NCI-H82 treated with DMSO at 0.1 percent for 48 hours (cell line): Measurements from ENCODE around the gene UBIAD1.

Source experiments
- DNase-seq: peaks from one replicate; lab custom pipeline; 2025; ENCODE audit not compliant: unreplicated experiment; lab: John Stamatoyannopoulos, UW

Gene UBIAD1

DNA sequence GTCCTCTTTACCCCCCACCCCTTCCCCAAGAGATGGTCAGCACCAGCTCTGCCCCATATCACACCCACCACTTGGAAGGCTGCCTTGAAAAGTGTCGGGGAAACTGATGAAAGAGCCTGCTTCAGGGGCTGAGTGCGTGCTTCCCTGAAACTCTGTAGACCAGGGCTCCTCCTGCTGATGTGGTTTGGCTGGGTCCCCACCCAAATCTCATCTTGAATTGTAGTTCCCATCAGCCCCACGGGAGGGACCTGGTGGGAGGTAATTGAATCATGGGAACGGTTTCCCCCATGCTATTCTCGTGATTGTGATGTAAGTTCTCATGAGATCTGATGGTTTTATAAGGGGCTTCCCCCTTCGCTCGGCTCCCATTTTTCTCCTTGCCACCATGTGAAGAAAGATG is 36.4 kb downstream of the UBIAD1 start:
- no peak for DNase-seq

DNA sequence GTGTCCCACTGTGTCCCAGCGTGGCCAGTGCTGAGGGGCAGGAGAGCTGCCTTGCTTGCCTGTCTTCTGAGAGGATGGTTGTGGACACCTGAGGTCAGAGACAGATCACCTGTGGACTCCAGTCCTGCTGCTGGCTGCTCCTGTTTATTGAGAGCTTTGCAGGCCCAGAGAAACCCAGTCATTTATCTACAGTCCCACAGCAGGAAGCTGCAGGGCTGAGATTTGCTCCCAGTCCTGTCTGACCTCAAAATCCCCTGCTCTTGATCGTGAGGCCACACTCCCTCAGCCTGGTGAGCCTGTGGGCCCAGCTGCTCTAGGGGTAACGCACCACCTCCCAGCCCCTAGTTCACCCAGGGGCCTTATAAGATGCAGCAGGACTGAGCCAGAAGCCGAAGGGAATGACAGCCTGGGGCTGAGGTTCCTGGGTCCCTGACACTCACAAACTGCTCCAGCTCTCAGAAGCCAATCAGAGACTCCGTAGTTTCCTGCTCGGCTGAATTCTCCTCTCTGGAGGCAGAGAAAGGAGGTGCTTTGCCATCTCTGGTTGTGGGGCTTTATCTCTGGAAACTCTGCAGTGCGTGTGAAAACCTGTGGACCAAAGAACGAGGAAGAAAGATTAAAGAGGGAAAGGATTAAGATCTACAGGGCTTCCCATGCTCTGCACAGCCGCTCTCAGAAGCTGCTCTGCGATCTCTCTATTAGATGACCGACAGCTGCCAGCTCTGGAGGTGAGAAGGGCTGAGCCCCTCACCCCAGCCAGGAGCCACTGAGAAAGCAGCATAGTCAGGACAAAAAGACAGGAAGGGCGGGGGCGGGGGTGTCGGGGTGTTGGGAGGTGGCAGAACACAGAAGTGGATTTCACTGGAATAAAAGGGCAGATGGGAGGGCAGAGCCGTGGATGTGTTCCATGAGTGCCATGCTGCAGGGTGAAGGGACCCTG is 39.1 kb downstream of the UBIAD1 start:
- DNase-seq, result peak; percentile 84

DNA sequence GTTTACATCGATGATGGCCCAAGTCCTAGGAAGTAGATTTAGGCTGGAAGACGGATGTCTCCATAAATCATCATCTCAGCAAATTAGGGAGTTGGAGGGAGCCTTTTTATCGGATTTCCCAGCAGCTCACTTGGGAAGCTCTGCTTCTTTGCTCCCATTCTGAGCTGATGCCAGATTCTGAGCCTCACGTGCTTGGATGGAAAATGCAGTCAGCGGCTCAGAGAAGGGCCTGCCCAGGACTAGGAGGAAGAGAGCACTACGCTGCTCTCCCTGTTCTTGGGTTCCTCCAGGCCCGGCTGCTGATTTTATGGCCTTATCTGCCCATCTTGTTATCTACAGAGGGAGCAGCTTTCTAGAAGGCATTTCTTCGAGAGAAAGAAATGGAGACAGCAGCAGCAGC is 42.0 kb downstream of the UBIAD1 start:
- DNase-seq, result peak; percentile 51

DNA sequence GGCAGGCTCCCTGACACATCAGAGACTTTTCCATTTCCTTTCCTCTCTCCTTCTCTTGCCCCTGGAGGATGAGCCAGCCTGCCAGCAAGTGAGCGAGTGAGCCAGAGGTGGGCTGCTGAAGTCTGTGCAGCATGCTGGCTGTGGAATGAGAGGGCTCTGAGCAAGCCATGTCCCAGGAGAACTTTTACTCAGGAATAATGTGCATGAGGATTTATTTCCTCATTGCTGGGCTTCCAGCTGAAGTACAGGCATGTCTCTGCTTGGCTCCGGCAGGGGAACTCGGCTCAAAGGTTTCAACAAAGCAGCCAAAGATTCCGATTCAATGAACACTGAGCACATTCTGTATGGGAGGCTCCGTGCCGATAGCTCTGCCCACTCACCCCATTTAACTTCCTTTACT is 43.7 kb downstream of the UBIAD1 start:
- no peak for DNase-seq

DNA sequence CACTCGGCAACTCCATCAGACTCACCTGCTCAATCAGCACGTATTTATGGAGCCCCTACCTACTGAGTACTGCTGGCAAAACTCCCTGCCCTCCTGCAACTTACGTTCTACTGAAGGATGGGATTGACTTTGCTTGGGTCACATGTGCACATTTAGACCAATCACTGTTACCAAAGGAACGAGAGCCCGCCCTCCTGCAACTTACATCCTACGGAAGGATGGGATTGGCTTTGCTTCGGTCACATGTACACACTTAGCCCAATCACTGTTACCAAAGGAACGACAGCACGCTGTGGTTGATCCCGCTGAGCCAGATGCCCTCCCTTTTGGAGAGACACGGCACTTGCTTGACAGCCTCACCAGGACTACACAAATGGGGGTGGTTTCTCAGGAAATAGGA is 46.0 kb downstream of the UBIAD1 start:
- DNase-seq, result no peak

DNA sequence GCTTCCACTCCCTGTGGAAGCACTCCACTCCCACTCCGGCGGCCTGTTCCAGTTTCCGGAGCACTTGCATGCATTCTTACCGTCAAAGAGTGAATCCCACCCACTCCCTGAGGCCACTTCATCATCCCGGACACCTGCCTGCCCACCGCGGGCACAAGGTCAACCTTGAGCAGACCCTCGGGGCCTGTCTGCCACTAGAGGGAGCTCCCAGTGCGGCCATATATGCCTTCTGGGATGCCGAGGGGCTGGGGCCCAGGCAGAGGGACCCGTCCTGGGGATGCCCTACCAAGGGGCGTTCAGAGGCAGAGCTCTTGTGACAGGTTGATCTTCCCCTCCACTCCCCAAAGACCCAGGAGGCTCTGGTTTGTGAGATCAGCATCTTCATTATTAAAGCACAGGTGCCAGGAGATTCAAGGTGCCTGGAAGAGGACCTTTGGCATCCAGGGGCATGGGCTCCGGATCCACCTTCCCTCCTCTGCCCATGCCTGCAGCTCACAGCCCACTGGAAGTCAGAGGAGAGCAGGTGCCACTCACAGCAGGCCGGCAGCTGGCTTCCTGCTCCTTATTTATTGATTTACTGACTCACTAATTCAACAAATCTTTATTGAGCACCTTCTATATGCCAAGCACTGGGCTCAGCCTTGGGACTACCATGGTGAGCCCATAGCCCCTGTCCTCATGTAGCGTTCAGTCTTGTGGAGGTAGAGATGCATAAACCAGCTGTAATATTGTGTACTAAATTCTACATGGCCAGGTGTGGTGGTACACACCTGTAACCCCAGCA is 47.3 kb downstream of the UBIAD1 start:
- no peak for DNase-seq

DNA sequence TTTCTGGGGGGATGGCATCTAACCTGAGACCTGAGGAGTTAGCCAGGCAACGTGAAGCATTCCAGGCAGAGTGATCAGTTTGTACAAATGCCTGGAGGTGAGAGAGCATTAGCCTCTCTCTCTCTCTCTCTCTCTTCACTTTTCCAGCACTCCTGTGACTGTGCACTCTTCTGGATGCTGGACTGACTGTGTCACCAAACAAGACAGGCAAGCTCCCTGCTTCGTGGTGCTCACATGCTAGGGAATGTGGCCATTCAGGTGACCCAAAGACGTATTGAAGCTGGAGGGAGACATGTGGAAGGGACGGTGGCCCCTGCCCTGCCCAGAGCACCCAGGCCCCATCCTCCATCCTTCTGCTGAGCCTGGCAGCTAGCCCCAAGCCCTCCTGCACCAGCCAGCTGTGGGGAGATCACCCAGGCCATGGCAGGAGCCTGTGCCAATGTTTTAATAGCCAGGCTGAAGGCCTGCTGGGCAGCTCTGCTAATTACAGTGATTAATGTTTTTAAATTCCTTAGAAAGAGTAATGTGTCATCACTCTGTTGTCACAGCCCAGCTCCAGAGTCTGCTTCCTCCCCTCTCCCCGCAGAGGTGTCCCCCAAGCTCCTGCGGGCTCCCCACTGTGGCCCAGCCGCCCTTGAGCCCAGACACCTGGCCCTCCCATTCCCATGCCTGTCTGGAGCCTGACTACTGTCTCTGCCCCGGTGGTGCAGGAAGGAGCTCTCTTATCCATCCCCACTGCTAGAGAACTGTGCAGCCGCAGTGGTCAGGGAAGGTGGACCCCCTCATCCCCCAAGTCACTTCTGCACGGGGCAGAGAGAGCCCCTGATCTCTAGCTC is 48.9 kb downstream of the UBIAD1 start:
- DNase-seq, result no peak

DNA sequence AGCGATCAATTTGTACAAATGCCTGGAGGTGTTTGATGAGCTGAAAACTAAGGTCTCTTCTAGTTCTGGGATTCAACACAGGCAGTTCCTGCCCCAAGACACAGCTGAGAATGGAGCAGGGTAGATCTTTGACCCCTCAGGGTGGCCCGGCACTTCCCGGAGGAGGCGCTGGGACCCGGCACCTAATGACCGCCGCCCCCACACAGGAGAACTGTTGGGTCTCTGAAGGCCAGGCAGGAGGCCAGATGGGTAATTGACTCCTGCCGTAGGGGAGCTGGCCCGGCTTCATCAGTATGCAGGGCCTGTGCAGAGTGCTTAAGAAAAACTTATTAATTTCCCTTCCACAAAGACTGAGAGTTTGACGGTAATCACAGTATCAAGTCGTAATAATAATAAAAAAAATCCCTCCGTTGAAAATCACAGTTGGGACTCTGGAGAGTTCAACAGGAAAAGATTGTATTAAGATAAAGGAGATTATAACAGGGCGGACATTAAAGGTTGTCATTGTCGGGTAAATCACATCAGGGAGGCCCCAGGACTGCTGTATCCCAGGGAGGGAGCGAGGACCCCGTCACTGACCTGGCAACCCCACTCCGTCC is 51.7 kb downstream of the UBIAD1 start:
- no peak for DNase-seq

DNA sequence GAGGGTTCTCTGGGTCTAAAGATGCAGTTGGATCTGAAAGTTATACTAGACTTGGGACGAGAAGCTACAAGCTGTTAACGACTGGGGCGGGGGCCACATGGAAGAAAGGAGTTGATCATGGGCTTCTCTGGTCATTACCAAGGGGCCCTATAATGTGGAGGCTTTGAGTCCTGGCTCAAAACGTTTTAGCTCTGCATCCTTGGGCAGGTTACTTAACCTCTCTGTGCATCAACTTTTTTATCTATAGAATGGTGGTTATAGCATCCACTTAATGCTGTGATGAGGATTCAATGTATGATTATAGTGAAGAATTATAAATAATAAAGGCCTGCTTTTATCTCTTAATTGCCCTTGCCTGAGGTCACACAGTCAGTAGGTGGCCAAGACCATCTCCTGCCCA is 53.1 kb downstream of the UBIAD1 start:
- DNase-seq, result no peak

DNA sequence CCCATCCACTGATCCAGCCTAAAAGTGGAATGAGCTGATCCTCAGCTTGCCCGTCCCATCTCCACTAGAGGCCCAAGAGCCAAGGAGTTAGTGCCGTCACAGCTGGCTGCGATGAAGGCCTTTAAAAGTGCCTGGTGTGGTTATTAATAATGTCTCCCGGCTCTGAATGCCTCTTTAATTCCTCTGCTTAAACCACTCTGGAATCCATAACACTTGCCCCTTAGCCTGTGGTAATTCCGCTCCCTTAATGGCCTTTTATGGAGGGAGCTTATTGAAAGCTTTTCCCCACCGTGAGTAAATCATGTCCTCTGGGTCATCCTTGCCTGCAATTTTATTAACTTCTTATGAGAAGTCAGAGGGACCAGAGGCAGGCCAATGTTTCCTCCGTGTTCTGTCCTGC is 55.4 kb downstream of the UBIAD1 start:
- peak; percentile 70 for DNase-seq

DNA sequence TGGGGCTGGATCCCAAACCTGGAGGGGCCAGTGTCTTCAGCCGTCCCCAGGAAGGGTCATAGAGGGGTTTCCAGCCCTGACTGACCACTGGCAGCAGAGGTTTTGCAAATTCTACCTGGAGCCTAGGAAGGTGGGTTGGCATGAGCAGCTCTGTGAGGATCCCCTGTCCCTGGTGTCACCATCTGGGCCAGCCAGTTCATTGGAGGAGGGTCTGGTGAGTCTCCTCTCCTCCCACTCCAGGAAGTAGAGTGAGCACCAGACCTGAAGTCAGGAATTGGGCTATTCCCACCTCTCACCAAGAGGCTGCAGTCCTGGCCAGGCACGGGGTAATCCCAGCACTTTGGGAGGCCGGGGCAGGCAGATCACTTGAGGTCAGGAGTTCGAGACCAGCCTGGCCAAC is 57.4 kb downstream of the UBIAD1 start:
- no peak for DNase-seq

DNA sequence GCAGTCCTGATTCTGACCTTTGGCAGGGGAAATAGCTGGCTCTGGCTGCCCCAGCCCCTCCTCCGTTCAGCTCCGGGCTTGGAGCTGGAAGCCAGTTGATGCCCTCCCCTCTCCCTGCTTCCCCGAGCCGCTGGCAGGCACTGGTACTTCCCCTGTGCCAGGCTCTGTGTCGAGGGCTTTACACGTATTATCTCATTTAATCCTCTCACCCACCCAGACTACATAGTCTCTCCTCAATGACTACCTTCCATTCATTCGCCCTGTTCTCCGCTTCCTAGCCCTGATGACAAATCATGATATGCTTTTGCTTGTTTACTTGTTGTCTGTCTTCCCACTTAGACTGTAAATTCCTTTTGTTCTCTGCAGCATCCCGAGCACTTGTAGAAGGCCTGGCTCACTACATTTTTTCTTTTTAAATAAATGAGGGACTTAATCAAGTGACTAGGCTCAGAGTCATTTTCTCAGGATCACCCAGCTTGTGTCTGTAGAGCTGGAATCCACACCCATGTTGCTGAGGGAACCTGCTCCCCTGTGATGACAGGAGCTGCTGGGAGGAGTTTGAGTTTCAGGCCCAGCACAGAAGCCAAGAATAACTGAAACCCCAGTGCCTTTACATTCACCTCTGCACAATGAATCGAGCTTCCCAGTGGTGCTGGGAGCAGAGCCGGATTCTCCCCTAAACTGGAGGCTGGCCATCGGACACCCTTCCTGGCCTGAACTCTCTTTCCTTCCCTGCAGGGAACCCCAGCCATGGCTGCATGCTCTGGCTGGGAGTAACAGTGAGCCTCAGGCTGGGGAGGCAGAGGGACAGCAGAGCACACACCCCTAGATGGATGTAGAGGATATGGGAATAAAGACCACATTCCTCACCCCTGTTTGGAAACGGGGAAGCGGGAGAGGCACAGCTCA is 58.3 kb downstream of the UBIAD1 start:
- DNase-seq, result no peak

DNA sequence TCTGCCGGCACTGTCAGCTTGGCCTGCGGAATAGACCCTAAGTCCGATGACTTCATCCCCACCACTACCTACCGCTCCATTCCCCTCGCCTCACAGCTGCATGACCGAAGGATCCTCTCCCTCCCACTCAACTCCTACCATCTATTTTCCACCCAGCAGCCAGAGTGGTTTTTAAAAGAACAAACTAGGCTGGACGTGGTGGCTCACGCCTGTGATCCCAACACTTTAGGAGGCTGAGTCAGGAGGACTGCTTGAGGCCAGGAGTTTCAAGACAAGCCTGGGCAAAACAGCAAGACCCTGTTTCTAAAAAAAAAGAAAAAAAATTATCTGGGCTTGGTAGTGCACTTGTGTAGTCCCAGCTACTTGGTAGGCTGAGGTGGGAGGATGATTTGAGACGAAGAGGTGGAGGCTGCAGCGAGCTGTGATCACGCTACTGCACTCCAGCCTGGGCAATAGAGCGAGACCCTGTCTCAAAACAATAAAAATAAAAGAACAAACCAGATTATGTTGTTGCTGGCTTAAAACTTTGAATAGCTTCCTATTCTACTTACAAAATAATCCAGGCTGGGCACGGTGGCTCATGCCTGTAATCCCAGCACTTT is 59.0 kb downstream of the UBIAD1 start:
- no peak for DNase-seq

DNA sequence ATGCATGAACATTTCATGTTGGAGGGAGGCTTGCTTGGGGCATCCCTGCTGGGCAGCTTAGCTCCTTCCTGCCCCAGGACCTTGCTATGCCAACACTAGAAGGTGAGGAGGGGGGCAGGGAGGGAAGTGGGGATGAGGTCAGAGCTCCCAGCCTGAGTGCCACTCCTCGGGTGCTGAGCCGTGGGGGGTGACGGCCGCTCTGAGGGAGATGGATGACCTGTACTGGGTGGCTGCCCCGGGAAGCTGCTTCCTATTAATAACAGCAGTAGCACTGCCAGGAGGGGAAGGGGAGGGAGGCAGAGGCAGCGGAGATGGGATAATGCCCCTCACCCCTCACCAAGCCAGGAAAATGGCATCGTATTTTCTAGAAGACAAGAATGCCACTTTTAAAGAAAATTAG is 60.6 kb downstream of the UBIAD1 start:
- no peak for DNase-seq

DNA sequence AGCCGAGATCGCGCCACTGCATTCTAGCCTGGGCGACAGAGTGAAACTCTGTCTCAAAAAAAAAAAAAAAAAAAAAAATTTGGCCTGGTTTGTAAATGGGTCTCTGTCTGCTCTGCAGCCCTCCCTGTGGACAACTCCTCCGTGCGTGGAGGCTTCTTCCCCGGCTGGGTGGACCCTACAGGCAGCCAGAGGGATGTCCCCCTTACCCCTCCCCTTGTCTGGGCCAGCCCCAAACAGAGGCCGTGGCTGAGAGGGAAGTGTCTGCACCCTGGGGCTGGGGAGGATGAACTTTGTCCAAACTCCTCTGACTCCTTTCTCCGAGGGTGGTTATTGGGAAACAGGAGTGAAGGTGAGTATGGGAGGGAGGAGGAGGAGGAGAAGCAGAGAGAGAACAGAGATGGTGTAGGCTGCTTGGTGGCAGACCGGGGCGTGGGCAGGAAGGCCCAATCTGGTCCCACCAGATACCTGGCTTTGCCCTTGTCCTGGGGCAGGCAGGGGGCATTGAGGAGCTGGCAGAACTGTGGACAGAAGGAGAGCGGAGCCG is 61.3 kb downstream of the UBIAD1 start:
- DNase-seq, result no peak

DNA sequence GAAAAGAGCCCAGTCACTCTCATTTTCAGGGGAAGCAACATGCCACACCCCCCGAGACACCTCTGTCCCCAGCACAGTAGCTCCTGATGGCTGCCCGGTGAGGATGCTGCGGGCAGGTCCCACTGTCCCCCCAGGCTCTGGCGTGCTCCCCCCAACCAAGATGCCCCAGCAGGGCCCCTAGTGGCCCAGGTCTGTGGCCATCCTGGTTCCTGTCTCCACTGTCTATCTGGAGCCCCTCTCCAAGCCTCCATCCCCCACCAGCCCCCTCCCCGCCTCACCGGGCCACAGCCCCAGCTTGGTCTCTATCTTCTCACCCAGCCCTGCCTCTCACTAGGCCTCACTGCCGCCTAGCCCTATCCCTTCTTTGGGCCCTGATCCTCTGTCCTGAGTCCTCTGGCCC is 61.8 kb downstream of the UBIAD1 start:
- no peak for DNase-seq

DNA sequence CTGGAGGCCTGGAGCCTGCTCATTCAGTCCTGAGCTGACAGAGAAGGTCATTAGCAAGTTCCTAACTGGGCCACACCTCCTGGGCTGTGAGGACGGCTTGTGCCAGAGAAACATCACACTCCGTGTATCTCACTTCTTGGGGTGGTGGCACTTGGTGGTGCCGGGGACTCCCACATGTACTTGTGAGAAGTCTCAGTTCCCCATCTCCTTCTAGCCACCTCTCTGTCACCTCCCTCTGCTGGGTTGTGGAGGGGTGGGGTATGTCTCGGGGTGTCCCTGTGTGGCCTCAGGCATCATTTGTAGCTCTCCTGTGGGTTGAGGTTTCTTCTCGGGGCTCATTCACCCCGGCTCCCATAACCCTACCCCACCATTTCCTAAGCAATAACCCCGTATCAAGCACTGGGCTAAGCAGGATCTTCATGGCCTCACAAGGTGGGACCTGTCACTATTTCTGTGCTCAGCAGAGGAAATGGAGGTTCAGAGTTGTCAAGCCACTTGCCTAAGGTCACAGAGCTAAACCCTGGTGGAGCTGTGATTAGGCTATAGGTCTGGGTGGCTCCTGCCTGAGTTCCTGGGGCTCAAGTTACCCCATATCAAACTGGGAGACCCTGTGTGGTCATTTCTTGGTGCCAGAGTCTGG is 62.5 kb downstream of the UBIAD1 start:
- no peak for DNase-seq

DNA sequence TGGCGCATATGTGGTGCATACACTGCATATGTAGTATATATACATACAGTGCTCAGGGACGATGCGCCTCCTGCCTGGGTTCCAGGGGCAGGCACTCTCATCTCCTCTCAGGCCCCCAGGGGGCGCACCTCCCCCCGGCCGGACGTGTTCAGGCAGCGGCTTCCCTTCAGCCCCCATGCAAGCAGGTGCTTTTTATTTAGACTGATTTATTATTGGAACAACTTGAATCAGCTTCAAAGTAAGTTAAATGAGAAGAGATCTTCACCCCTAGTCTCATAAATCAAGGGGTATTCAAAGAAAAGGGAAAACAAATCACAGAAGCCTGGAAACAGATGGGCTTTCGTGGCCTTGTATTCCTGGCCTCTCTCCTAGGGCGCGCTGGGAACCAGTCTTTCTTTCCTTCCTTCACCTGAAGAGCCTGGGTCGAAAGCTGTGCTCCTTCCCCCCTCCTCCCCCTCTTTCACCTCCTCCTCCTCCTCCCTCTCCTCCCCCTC is 64.6 kb downstream of the UBIAD1 start:
- peak; percentile 70 for DNase-seq
